Measurements from ENCODE around the gene FANCD2OS.
"Not testable (repeated sequence)": the region's sequence is repeated elsewhere in the genome, so short reads cannot be mapped to it uniquely, and the experiment has no call there.

The FANCD2OS gene

DNA sequence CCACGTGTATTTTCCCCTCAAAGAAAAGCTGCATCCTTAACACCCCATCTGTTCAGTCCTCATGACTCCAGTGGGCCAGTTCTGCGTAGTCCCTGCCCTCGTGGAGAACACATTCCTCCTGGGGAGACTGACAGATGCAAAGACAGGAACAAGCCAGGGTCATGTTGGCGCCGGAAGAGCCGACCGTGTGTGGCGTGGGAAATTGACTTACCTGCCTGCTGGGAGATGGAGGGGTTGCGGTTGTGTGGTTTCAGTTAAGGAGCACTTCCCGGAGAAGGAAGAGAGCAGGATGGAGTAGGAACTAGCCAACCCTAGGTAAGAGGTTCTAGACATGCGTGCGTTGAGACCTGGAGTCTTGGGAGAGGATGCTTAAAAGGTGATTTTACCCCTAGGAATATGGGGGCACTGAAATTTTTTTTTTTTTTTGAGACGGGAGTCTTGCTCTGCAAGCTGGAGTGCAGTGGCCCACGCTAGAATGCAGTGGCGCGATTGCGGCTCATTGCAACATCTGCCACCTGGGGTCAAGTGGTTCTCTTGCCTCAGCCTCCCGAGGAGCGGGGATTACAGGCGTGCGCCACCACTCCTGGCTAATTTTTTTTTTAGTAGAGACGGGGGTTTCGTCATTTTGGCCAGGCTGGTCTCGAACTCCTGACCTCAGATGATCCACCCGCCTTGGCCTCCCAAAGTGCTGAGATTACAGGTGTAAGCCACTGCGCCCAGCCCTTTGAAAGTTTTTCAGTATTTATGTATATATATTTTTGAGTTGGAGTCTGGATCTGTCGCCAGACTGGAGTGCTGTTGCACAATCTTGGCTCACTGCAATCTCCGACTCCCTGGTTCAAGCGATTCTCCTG lies 34.9 kb upstream of the FANCD2OS start:
- H3K4me1 ChIP-seq (ENCODE audit: low read depth, poor library complexity, severe bottlenecking) = peaks cover 5% of the 10 kb centered on the region
- H2AFZ ChIP-seq (ENCODE audit: low read depth) = no peak overlapping the region
- no peak for TF ChIP-seq CTCF (conservative IDR thresholded peaks at IDR 0.05; ENCODE audit: low read depth, low read length)
- peak overlapping the region; percentile 17 for H3K4me2 ChIP-seq
- no peak overlapping the region for H3K9ac ChIP-seq
- no peaks in the 10 kb centered on the region for H3K36me3 ChIP-seq (ENCODE audit: insufficient read depth)
- H3K27me3 ChIP-seq (ENCODE audit: insufficient read depth, low read depth) = no peaks in the 10 kb centered on the region
- peaks cover 28% of the 10 kb centered on the region for H3K79me2 ChIP-seq (ENCODE audit: insufficient read depth, low read depth)
- H3K27ac ChIP-seq = no peak overlapping the region
- H4K20me1 ChIP-seq (ENCODE audit: insufficient read depth) = no peaks in the 10 kb centered on the region
- no peak overlapping the region for H3K4me3 ChIP-seq (IDR thresholded peaks at IDR 0.05; ENCODE audit: insufficient read depth, low read depth, low read length)

DNA sequence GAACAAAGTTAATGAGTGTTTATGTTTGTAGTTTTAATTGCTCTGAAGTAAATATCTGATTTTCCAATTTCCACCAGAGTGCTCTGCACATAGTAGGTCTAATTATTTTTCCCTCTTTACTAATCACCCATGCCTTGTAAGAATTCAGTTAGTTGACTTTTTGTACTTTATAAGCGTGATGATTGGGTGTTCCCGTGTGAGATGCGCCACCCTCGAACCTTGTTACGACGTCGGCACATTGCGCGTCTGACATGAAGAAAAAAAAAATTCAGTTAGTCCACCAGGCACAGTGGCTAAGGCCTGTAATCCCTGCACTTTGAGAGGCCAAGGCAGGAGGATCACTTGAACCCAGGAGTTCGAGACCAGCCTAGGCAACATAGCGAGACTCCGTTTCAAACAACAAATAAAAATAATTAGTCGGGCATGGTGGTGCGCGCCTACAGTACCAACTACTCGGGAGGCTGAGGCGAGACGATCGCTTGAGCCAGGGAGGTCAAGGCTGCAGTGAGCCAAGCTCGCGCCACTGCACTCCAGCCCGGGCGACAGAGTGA lies 33.0 kb upstream of the FANCD2OS start:
- Histone ChIP-seq H3K4me3 (IDR thresholded peaks at IDR 0.05; ENCODE audit: insufficient read depth, low read depth, low read length) (no peak overlapping the region), H3K9ac (no peak overlapping the region; the same call in 1 of the 2 replicates)

DNA sequence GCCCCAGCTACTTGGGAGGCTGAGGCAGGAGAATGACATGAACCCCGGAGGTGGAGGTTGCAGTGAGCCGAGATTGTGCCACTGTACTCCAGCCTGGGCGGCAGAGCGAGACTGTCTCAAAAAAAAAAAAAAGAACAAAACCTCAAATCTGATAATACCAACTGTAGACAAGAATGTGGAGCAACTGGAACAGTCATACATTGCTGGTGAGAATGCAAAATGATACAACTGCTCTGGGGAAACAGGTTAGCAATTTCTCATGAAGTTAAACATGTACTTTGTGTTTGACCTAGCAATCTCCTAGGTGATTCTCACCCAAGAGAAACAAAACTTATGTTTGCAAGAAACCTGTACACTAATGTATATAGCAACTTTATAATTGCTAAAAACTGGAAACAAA lies 29.1 kb upstream of the FANCD2OS start:
- no peak for TF ChIP-seq CTCF (conservative IDR thresholded peaks at IDR 0.05; ENCODE audit: low read depth, low read length)
- Histone ChIP-seq H3K4me1 (ENCODE audit: low read depth, poor library complexity, severe bottlenecking) (no peaks in the 10 kb centered on the region), H3K79me2 (ENCODE audit: insufficient read depth, low read depth) (no peaks in the 10 kb centered on the region), H3K9ac (no peak overlapping the region), H4K20me1 (ENCODE audit: insufficient read depth) (no peaks in the 10 kb centered on the region), H3K36me3 (ENCODE audit: insufficient read depth) (no peaks in the 10 kb centered on the region), H3K4me3 (IDR thresholded peaks at IDR 0.05; ENCODE audit: insufficient read depth, low read depth, low read length) (no peak overlapping the region), H3K27me3 (ENCODE audit: insufficient read depth, low read depth) (no peaks in the 10 kb centered on the region), H2AFZ (ENCODE audit: low read depth) (no peak overlapping the region), H3K4me2 (no peak overlapping the region), H3K27ac (no peak overlapping the region)

More for the DNA sequence above, 33.0 kb upstream of the FANCD2OS start:
- Histone ChIP-seq H3K36me3 (ENCODE audit: insufficient read depth) (no peaks in the 10 kb centered on the region), H3K4me2 (no peak overlapping the region), H4K20me1 (ENCODE audit: insufficient read depth) (no peaks in the 10 kb centered on the region), H3K27me3 (ENCODE audit: insufficient read depth, low read depth) (no peaks in the 10 kb centered on the region), H3K27ac (no peak overlapping the region), H3K79me2 (ENCODE audit: insufficient read depth, low read depth) (peaks cover 22% of the 10 kb centered on the region), H2AFZ (ENCODE audit: low read depth) (peak overlapping the region; percentile 54), H3K4me1 (ENCODE audit: low read depth, poor library complexity, severe bottlenecking) (peaks cover 5% of the 10 kb centered on the region)
- TF ChIP-seq CTCF (conservative IDR thresholded peaks at IDR 0.05; ENCODE audit: low read depth, low read length) = no peak

- H3K27me3 ChIP-seq (ENCODE audit: insufficient read depth, low read depth) = no peaks in the 10 kb centered on the region
- no peaks in the 10 kb centered on the region for H3K79me2 ChIP-seq (ENCODE audit: insufficient read depth, low read depth)
- H3K4me3 ChIP-seq (IDR thresholded peaks at IDR 0.05; ENCODE audit: insufficient read depth, low read depth, low read length) = no peak overlapping the region
- no peaks in the 10 kb centered on the region for H3K4me1 ChIP-seq (ENCODE audit: low read depth, poor library complexity, severe bottlenecking)
- no peak for TF ChIP-seq CTCF (conservative IDR thresholded peaks at IDR 0.05; ENCODE audit: low read depth, low read length)
- H3K4me2 ChIP-seq = no peak overlapping the region
- no peak overlapping the region for H3K9ac ChIP-seq
- H2AFZ ChIP-seq (ENCODE audit: low read depth) = no peak overlapping the region
- H3K36me3 ChIP-seq (ENCODE audit: insufficient read depth) = no peaks in the 10 kb centered on the region
- no peaks in the 10 kb centered on the region for H4K20me1 ChIP-seq (ENCODE audit: insufficient read depth)
- H3K27ac ChIP-seq = no peak overlapping the region
Observed at GRCh38 chr3:10136426-10137005, 28.5 kb upstream of the FANCD2OS start.

GRCh38 chr3:10135872-10136271 lies 27.8 kb upstream of the FANCD2OS start:
- not testable (repeated sequence) for H3K4me3 ChIP-seq (IDR thresholded peaks at IDR 0.05; ENCODE audit: insufficient read depth, low read depth, low read length)

More at GRCh38 chr3:10135872-10136271, 27.8 kb upstream of the FANCD2OS start:
- not testable (repeated sequence) for H3K27ac ChIP-seq; H3K4me2 ChIP-seq; H4K20me1 ChIP-seq (ENCODE audit: insufficient read depth); H3K27me3 ChIP-seq (ENCODE audit: insufficient read depth, low read depth); H3K79me2 ChIP-seq (ENCODE audit: insufficient read depth, low read depth); H3K4me1 ChIP-seq (ENCODE audit: low read depth, poor library complexity, severe bottlenecking); H3K9ac ChIP-seq; H3K36me3 ChIP-seq (ENCODE audit: insufficient read depth); H2AFZ ChIP-seq (ENCODE audit: low read depth)
